Activated CD8-positive, alpha-beta T cell treated with anti-CD3 and anti-CD28 coated beads for 36 hours (primary cell): Measurements from ENCODE around the gene CD4. TPM values are rescaled to one million over a fixed set of nuclear protein-coding genes. Genes with fewer than 3 reads are reported as not detected.

Experiments
- ATAC-seq: fragments of 200-7000 bp; cut with Tn5 transposase; one replicate; pipeline ENCODE4 v1.10.0; 2021; ENCODE audit warnings: mild to moderate bottlenecking, moderate library complexity
- CTCF ChIA-PET: fragments of 350-600 bp; sonication (Branson Sonifier 250); formaldehyde crosslinking; loops from one replicate; lab custom pipeline; 2021; ENCODE audit warnings: antibody characterized with exemption; lab: Charles Lee
- POLR2A ChIA-PET: fragments of 350-600 bp; sonication (Branson Sonifier 250); formaldehyde crosslinking; loops from one replicate; lab custom pipeline; 2021; ENCODE audit warnings: antibody characterized with exemption; lab: Charles Lee
- DNase-seq: peaks from one replicate; pipeline ENCODE4 v3.0.0-alpha.2; 2020
- H3K27ac Mint-ChIP-seq: one replicate; pipeline ENCODE4 v1.8.0; 2021; ENCODE audit warnings: mild to moderate bottlenecking, mixed read lengths
- H3K27me3 Mint-ChIP-seq: one replicate; pipeline ENCODE4 v1.8.0; 2021; ENCODE audit warnings: mixed read lengths
- H3K36me3 Mint-ChIP-seq: one replicate; pipeline ENCODE4 v1.8.0; 2021; ENCODE audit warnings: low read depth, mixed read lengths
- H3K4me1 Mint-ChIP-seq: one replicate; pipeline ENCODE4 v1.8.0; 2021; ENCODE audit warnings: low read depth, mixed read lengths
- H3K4me3 Mint-ChIP-seq: one replicate; pipeline ENCODE4 v1.8.0; 2021; ENCODE audit warnings: mild to moderate bottlenecking, moderate library complexity, mixed read lengths
- H3K9me3 Mint-ChIP-seq: one replicate; pipeline ENCODE4 v1.8.0; 2021; ENCODE audit warnings: mixed read lengths
- intact Hi-C: fragments of 100-400 bp; cut with micrococcal nuclease; formaldehyde crosslinking; loops from one replicate; pipeline ENCODE4 v1.10.0; 2022
- total RNA-seq, 2 experiments: library from RNA; stranded (reverse); gene quantifications; one replicate each; pipeline ENCODE4 v1.2.3, GENCODE V29; 2021
- TF ChIP-seq, protein P1 (sequence below): fragments of 200-600 bp; IDR thresholded peaks from one replicate; pipeline ENCODE4 v1.8.0; 2022; ENCODE audit warnings: antibody characterized with exemption, mild to moderate bottlenecking

CD4 gene
- total RNA-seq, 2 experiments from 2014 or later, result 11.1 to 14.1 TPM

DNA sequence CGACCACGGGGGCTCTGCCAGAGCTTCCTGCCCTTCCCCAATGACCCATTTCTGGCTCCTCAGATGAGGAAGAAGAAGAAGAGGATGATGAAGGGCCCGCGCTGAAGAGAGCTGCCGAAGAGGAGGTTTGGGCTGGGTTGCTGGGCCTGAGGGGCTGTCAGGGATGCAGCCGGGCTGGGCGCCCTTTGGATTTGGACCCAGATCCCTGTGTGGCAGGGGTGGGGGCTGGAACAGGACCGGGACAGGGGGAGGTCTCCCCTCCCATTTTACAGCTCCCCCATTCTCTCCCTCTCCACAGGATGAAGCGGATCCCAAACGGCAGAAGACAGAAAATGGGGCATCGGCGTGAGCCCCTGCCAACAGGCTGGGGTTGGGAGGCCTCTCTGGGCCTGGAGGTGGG is 19.2 kb upstream of the CD4 start:
- intact Hi-C loops, result no loop called here
- ChIA-PET POLR2A (interaction anchor here (1.4 to 1.6 kb wide), 3 partner anchors 10 to 174 kb away, joined by 3 to 7 read pairs (median 4); partner anchors contain the start of genes C12orf57, MLF2 and RNU7-1), CTCF (interaction anchor here (1.4 to 6.2 kb wide), 3 partner anchors 10 to 56 kb away, joined by 3 to 89 read pairs (median 77); partner anchors contain the start of gene MLF2)
- Mint-ChIP-seq H3K27me3 (peaks cover 15% of the 10 kb centered on the region), H3K4me1 (peaks cover 49% of the 10 kb centered on the region), H3K27ac (no peak overlapping the region), H3K9me3 (no peaks in the 10 kb centered on the region), H3K4me3 (no peak overlapping the region), H3K36me3 (peaks cover 45% of the 10 kb centered on the region)
- ATAC-seq (no peak), DNase-seq (no peak)
- TF ChIP-seq, protein P1, sequence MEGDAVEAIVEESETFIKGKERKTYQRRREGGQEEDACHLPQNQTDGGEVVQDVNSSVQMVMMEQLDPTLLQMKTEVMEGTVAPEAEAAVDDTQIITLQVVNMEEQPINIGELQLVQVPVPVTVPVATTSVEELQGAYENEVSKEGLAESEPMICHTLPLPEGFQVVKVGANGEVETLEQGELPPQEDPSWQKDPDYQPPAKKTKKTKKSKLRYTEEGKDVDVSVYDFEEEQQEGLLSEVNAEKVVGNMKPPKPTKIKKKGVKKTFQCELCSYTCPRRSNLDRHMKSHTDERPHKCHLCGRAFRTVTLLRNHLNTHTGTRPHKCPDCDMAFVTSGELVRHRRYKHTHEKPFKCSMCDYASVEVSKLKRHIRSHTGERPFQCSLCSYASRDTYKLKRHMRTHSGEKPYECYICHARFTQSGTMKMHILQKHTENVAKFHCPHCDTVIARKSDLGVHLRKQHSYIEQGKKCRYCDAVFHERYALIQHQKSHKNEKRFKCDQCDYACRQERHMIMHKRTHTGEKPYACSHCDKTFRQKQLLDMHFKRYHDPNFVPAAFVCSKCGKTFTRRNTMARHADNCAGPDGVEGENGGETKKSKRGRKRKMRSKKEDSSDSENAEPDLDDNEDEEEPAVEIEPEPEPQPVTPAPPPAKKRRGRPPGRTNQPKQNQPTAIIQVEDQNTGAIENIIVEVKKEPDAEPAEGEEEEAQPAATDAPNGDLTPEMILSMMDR, result no peak

DNA sequence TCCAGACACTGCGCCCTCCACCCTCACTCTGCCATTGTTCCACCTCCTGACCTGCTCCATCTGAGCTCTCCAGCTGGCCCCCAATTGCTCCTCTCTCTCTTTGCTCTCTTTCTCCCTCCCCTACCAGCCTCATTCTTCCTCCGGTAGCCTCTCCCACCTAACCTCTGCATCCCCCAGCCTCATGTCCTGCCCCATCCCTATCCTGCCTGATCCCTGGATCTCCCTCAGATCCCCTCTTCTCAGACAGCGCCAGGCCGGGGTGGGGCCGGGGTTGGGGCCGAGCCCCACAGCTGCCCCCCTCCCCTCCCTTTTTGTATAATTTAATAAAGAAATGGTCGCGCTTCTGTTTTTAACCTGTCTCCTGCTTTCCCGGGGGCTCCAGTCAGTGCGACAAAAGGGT is 18.7 kb upstream of the CD4 start:
- no peak for DNase-seq
- ChIA-PET CTCF (interaction anchor here (1.3 to 6.2 kb wide), 5 partner anchors 9 to 56 kb away, joined by 3 to 89 read pairs (median 4); partner anchors contain the start of genes COPS7A and MLF2), POLR2A (interaction anchor here (1.6 to 2.2 kb wide), 4 partner anchors 9 to 173 kb away, joined by 3 to 11 read pairs (median 6); partner anchors contain the start of genes C12orf57, MLF2 and RNU7-1)
- Mint-ChIP-seq H3K27ac (peak overlapping the region; percentile 87), H3K36me3 (peaks cover 50% of the 10 kb centered on the region), H3K4me3 (peak overlapping the region; percentile 39), H3K27me3 (peaks cover 10% of the 10 kb centered on the region), H3K4me1 (peaks cover 49% of the 10 kb centered on the region), H3K9me3 (no peaks in the 10 kb centered on the region)
- ATAC-seq, result no peak
- intact Hi-C loops, result no loop called here
- TF ChIP-seq, protein P1, result no peak

DNA sequence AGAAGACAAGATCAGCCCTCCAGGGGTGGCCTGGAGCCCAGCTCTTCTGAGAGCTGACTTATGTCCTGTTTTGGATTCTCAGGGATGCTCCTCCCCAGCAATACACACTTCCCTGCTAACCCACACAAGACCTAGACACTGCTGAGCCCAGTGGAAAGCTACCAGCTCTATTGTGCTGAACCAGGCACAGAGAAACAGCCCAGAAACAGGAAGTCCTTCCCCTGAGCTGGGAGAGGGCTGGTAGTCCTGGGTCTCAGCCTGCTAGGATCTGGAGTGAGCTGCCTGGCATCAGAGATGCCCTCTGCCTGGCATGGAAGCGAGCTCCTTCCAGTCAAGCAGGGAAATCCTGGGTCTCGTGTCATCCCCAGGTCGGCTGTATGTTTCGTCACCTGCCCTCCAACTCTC is 18.2 kb upstream of the CD4 start:
- TF ChIP-seq, protein P1, result no peak
- Mint-ChIP-seq H3K4me1 (peaks cover 52% of the 10 kb centered on the region), H3K36me3 (peaks cover 55% of the 10 kb centered on the region), H3K27ac (peak overlapping the region; percentile 87), H3K9me3 (no peaks in the 10 kb centered on the region), H3K4me3 (peak overlapping the region; percentile 89), H3K27me3 (peaks cover 7% of the 10 kb centered on the region)
- ATAC-seq, result no peak
- intact Hi-C loops, result no loop called here
- DNase-seq, result no peak
- ChIA-PET POLR2A (interaction anchor here (1.0 to 2.2 kb wide), 5 partner anchors 9 to 173 kb away, joined by 3 to 11 read pairs (median 5); partner anchors contain the start of genes C12orf57, MLF2 and RNU7-1), CTCF (interaction anchor here (0.7 to 6.2 kb wide), 9 partner anchors 9 to 55 kb away, joined by 3 to 89 read pairs (median 3); partner anchors contain the start of genes COPS7A and MLF2)

DNA sequence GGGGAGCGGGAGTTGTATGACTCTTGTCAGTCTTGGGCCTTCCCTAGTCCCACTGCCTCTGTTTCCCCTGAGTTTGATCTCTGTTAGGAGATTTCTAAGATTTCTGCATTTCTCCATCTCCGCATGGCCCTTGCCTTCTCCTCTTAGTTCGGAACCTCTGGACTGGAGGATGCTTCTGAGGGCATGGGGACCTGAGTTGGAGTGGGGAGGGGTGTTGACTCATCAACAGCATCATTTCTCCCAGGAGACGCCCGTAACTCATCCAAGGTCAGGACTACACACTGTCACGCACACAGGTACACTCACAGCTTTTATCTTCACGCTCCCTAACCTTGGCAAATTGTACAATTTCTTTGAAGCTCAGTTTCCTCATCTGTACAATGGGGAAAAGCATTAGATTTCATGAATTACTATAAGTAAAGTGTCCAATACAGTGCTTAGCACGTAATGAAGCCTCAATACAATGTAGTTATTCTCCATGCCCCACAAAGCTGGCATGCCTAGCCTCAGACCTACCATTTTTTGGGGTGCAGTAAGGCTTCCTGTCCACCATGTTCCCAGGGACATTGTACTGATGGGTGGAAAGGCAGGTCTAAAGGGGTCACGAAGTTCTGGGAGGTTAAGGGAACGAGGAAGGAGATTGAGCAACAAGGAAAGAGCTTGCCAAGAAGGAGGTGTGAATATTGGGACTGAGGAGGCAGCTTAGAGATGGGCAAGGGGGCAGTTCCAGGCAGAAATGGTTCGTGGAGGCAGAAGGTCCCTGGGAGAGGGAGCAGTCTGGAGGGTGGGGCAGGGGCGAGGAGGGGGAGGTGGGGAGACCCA is 17.6 kb upstream of the CD4 start:
- TF ChIP-seq, protein P1, result no peak
- POLR2A ChIA-PET, result interaction anchor here (0.9 to 2.2 kb wide), 12 partner anchors 8 to 172 kb away, joined by 3 to 11 read pairs (median 4); partner anchors contain the start of genes C12orf57, COPS7A, MLF2 and RNU7-1
- no peak for DNase-seq
- intact Hi-C loops, result no loop called here
- no peak for ATAC-seq
- peak overlapping the region; percentile 87 for H3K27ac Mint-ChIP-seq
- CTCF ChIA-PET, result interaction anchor here (0.7 to 5.8 kb wide), 9 partner anchors 9 to 54 kb away, joined by 3 to 77 read pairs (median 3); partner anchors contain the start of genes COPS7A and MLF2
- peaks cover 61% of the 10 kb centered on the region for H3K36me3 Mint-ChIP-seq
- peak overlapping the region; percentile 89 for H3K4me3 Mint-ChIP-seq
- H3K27me3 Mint-ChIP-seq, result peaks cover 7% of the 10 kb centered on the region
- no peaks in the 10 kb centered on the region for H3K9me3 Mint-ChIP-seq
- H3K4me1 Mint-ChIP-seq, result peaks cover 58% of the 10 kb centered on the region
